ENCODE measurements around the gene SLC25A15.

SLC25A15 gene

GRCh38 chr13:40796649-40797048 is 7.2 kb downstream of the SLC25A15 start:
- no peaks in the 10 kb centered on the region for H3K27me3 ChIP-seq (ENCODE audit: insufficient read depth, low read length)
- no peak overlapping the region for H3K4me3 ChIP-seq (ENCODE audit: low read depth, low read length)
- H2AFZ ChIP-seq (ENCODE audit: low read length, unreplicated experiment), result no peak overlapping the region
- no peaks in the 10 kb centered on the region for H3K4me1 ChIP-seq (ENCODE audit: control insufficient read depth, insufficient read depth, low read length, unreplicated experiment)
- H3K79me2 ChIP-seq (ENCODE audit: control insufficient read depth, insufficient read depth, low read length, unreplicated experiment), result no peaks in the 10 kb centered on the region
- no peak overlapping the region for H3K27ac ChIP-seq (ENCODE audit: low read depth, low read length)
- no peaks in the 10 kb centered on the region for H3K36me3 ChIP-seq (ENCODE audit: insufficient read depth, low read length)

DNA sequence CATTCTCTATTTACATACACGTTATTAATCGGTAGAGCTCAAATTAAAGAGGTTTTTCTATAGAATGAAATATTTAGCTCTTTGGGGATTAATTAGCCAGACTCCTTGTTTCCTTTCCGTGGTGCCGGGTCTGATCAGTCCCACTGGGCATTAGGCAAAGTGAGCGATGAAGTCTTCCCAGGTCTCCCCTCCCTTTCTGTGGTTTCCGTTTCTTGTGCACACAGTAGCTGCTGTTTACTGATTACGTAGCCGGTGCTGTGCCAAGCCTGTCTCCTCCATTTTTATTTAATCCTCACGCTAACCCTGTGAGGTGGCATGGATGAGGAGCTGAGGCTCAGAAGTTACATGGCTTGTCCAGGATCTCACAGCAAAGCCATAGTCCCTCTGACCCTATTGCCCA is 9.0 kb downstream of the SLC25A15 start:
- no peaks in the 10 kb centered on the region for H3K4me1 ChIP-seq (ENCODE audit: control insufficient read depth, insufficient read depth, low read length, unreplicated experiment)
- H3K36me3 ChIP-seq (ENCODE audit: insufficient read depth, low read length), result no peaks in the 10 kb centered on the region
- H3K27ac ChIP-seq (ENCODE audit: low read depth, low read length), result no peak overlapping the region
- H2AFZ ChIP-seq (ENCODE audit: low read length, unreplicated experiment), result no peak overlapping the region
- no peak overlapping the region for H3K4me3 ChIP-seq (ENCODE audit: low read depth, low read length)
- H3K79me2 ChIP-seq (ENCODE audit: control insufficient read depth, insufficient read depth, low read length, unreplicated experiment), result no peaks in the 10 kb centered on the region
- no peaks in the 10 kb centered on the region for H3K27me3 ChIP-seq (ENCODE audit: insufficient read depth, low read length)

DNA sequence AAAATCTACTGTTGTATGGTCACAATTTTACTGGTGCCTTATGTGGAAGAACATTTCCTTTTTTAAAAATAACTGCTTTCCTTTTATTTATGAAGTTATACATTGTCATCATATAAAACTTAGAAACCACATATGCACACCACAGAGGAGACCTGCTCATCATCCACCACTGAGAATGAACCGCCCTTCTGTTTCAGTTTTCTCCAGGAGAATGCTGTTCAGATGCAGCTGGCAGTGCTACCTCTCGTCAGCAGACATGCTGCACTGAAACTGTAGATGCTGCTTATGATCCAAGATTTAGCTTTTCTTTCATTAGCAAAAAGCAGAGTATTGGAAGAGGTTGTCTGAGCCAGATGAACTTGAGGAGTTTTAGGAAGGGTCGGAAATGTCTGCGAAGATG is 10.1 kb downstream of the SLC25A15 start:
- H3K4me1 ChIP-seq (ENCODE audit: control insufficient read depth, insufficient read depth, low read length, unreplicated experiment), result no peaks in the 10 kb centered on the region
- no peaks in the 10 kb centered on the region for H3K79me2 ChIP-seq (ENCODE audit: control insufficient read depth, insufficient read depth, low read length, unreplicated experiment)
- no peak overlapping the region for H3K4me3 ChIP-seq (ENCODE audit: low read depth, low read length)
- H2AFZ ChIP-seq (ENCODE audit: low read length, unreplicated experiment), result no peak overlapping the region
- no peaks in the 10 kb centered on the region for H3K27me3 ChIP-seq (ENCODE audit: insufficient read depth, low read length)
- H3K36me3 ChIP-seq (ENCODE audit: insufficient read depth, low read length), result no peaks in the 10 kb centered on the region
- no peak overlapping the region for H3K27ac ChIP-seq (ENCODE audit: low read depth, low read length)

DNA sequence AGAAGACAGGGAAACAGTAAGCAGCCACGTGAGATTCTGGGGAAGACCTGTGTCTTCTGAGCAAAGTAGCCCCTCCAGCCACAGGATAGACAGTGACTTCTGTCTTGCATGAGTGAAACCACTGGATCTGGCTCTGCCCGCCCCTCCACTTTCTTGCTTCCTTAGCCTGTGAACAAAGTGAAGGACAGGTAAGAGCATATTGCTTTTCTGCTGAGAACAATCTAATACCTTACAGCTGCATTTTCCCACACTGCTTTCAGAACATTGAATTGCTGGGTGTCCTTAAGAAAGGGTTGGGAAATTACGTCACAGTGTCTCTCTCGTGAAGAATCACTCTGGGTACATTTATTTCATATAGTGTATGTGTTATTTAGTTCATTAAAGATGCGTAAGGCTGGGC is 11.1 kb downstream of the SLC25A15 start:
- Histone ChIP-seq H3K27me3 (ENCODE audit: insufficient read depth, low read length) (no peaks in the 10 kb centered on the region), H3K79me2 (ENCODE audit: control insufficient read depth, insufficient read depth, low read length, unreplicated experiment) (no peaks in the 10 kb centered on the region), H3K36me3 (ENCODE audit: insufficient read depth, low read length) (0 out of 2 replicates have a peak, but pooled peaks cover 4% of the 10 kb centered on the region), H3K4me3 (ENCODE audit: low read depth, low read length) (no peak overlapping the region), H3K27ac (ENCODE audit: low read depth, low read length) (no peak overlapping the region), H3K4me1 (ENCODE audit: control insufficient read depth, insufficient read depth, low read length, unreplicated experiment) (no peaks in the 10 kb centered on the region), H2AFZ (ENCODE audit: low read length, unreplicated experiment) (no peak overlapping the region)

DNA sequence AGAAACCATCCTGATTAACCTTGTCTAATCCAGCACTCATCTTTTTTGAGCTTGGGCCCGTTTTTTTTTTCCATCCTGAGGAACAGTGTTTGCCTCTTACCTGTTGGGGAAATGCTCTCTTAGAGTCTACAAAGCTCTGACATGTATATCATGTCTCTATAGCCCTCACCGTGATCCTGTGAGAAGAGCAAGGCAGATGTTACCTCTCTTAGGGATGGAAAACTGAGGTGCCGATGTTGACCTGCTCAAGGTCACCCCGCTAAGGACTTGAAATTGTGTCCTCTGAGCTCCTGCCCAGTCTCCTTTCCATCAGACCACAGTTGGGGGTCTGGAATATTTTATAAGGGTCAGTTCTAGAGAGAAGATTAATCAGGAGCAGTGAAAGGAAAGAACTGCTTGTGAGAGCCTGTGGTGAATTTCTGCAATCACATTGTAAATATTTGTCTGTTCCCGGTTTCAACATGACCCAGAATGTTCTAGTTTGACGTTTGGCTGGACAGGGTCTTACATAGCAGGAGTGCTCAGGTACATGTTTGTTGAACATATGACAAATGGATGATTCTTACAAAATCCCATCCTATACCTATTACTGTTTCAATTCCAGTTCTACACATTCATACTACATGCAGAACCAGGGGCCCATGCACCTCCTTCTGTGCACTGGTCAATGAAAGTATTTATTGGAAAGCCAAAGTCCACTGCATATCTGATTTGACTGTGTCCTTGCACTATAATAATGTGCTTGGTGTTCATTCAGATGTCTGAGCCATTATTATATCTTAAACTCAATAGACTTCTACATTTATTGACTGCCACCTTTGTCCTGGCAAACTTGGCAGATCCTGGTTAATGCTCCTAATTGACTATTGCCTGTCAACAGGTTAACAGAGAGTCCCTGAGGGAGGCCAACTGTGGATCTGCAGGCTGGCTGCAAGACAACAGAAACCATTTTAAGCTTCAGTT is 12.1 kb downstream of the SLC25A15 start:
- Histone ChIP-seq H3K4me3 (ENCODE audit: low read depth, low read length) (no peak overlapping the region), H3K79me2 (ENCODE audit: control insufficient read depth, insufficient read depth, low read length, unreplicated experiment) (no peaks in the 10 kb centered on the region), H3K4me1 (ENCODE audit: control insufficient read depth, insufficient read depth, low read length, unreplicated experiment) (no peaks in the 10 kb centered on the region), H2AFZ (ENCODE audit: low read length, unreplicated experiment) (no peak overlapping the region), H3K27me3 (ENCODE audit: insufficient read depth, low read length) (no peaks in the 10 kb centered on the region), H3K36me3 (ENCODE audit: insufficient read depth, low read length) (0 out of 2 replicates have a peak, but pooled peaks cover 4% of the 10 kb centered on the region), H3K27ac (ENCODE audit: low read depth, low read length) (no peak overlapping the region)

GRCh38 chr13:40803316-40803715 is 13.9 kb downstream of the SLC25A15 start:
- no peak overlapping the region for H3K4me3 ChIP-seq (ENCODE audit: low read depth, low read length)
- H3K4me1 ChIP-seq (ENCODE audit: control insufficient read depth, insufficient read depth, low read length, unreplicated experiment), result no peaks in the 10 kb centered on the region
- H3K27ac ChIP-seq (ENCODE audit: low read depth, low read length), result no peak overlapping the region
- H3K27me3 ChIP-seq (ENCODE audit: insufficient read depth, low read length), result no peaks in the 10 kb centered on the region
- H3K36me3 ChIP-seq (ENCODE audit: insufficient read depth, low read length), result peaks cover 4% of the 10 kb centered on the region; the same call in 1 of the 2 replicates
- no peaks in the 10 kb centered on the region for H3K79me2 ChIP-seq (ENCODE audit: control insufficient read depth, insufficient read depth, low read length, unreplicated experiment)
- H2AFZ ChIP-seq (ENCODE audit: low read length, unreplicated experiment), result no peak overlapping the region

DNA sequence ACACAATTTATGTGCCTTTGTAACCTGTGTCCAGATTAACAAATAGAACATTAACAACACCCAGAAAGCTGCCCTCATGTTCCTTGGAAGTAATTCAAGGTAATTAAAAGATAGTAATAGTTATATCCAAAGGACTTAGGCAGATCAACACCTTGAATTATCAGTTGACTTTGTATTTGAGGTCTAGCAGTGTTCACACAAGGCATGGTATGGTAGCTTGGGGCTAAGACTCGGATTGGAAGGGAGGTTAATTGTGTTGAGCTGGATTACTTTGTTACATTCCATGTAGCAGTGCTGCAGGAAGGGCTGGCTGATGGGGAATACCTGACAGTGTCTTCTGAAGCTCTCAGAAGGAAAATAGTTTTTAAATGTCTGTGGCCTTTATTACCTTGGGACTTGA is 16.8 kb downstream of the SLC25A15 start:
- no peaks in the 10 kb centered on the region for H3K4me1 ChIP-seq (ENCODE audit: control insufficient read depth, insufficient read depth, low read length, unreplicated experiment)
- no peaks in the 10 kb centered on the region for H3K27me3 ChIP-seq (ENCODE audit: insufficient read depth, low read length)
- H3K79me2 ChIP-seq (ENCODE audit: control insufficient read depth, insufficient read depth, low read length, unreplicated experiment), result no peaks in the 10 kb centered on the region
- no peak overlapping the region for H3K4me3 ChIP-seq (ENCODE audit: low read depth, low read length)
- H3K36me3 ChIP-seq (ENCODE audit: insufficient read depth, low read length), result peaks cover 4% of the 10 kb centered on the region; the same call in 1 of the 2 replicates
- H3K27ac ChIP-seq (ENCODE audit: low read depth, low read length), result no peak overlapping the region
- H2AFZ ChIP-seq (ENCODE audit: low read length, unreplicated experiment), result no peak overlapping the region

DNA sequence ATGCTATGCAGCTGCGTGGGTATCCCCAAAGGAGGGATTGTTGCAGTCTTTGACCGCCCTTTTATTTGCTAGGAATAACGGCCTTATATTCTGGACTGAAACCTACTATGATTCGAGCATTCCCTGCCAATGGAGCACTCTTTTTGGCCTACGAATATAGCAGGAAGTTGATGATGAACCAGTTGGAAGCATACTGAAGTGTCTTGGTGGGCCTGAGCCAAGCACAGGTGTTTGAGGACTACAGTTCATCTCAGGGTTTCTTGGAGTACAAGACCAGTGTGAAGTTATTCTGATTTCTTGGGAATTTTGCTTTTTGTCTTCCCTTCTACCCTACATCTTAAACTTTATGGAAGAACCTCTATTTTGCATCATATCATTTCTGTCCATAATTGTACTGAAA is 20.1 kb downstream of the SLC25A15 start:
- Histone ChIP-seq H3K4me1 (ENCODE audit: control insufficient read depth, insufficient read depth, low read length, unreplicated experiment) (no peaks in the 10 kb centered on the region), H3K79me2 (ENCODE audit: control insufficient read depth, insufficient read depth, low read length, unreplicated experiment) (no peaks in the 10 kb centered on the region), H3K36me3 (ENCODE audit: insufficient read depth, low read length) (peaks cover 4% of the 10 kb centered on the region; the same call in 1 of the 2 replicates), H3K27ac (ENCODE audit: low read depth, low read length) (no peak overlapping the region), H3K27me3 (ENCODE audit: insufficient read depth, low read length) (no peaks in the 10 kb centered on the region), H3K4me3 (ENCODE audit: low read depth, low read length) (no peak overlapping the region), H2AFZ (ENCODE audit: low read length, unreplicated experiment) (no peak overlapping the region)

GRCh38 chr13:40812102-40812501 is 22.7 kb downstream of the SLC25A15 start:
- H3K4me3 ChIP-seq (ENCODE audit: low read depth, low read length), result no peak overlapping the region
- H3K36me3 ChIP-seq (ENCODE audit: insufficient read depth, low read length), result no peaks in the 10 kb centered on the region; the same call in 1 of the 2 replicates
- H3K79me2 ChIP-seq (ENCODE audit: control insufficient read depth, insufficient read depth, low read length, unreplicated experiment), result no peaks in the 10 kb centered on the region
- no peak overlapping the region for H2AFZ ChIP-seq (ENCODE audit: low read length, unreplicated experiment)
- no peaks in the 10 kb centered on the region for H3K4me1 ChIP-seq (ENCODE audit: control insufficient read depth, insufficient read depth, low read length, unreplicated experiment)
- no peak overlapping the region for H3K27ac ChIP-seq (ENCODE audit: low read depth, low read length)
- no peaks in the 10 kb centered on the region for H3K27me3 ChIP-seq (ENCODE audit: insufficient read depth, low read length)

GRCh38 chr13:40812724-40813445 is 23.5 kb downstream of the SLC25A15 start:
- Histone ChIP-seq H2AFZ (ENCODE audit: low read length, unreplicated experiment) (no peak overlapping the region), H3K79me2 (ENCODE audit: control insufficient read depth, insufficient read depth, low read length, unreplicated experiment) (no peaks in the 10 kb centered on the region), H3K36me3 (ENCODE audit: insufficient read depth, low read length) (no peaks in the 10 kb centered on the region), H3K4me1 (ENCODE audit: control insufficient read depth, insufficient read depth, low read length, unreplicated experiment) (no peaks in the 10 kb centered on the region), H3K27me3 (ENCODE audit: insufficient read depth, low read length) (no peaks in the 10 kb centered on the region), H3K27ac (ENCODE audit: low read depth, low read length) (no peak overlapping the region), H3K4me3 (ENCODE audit: low read depth, low read length) (no peak overlapping the region)
